DMS153 treated with DMSO at 0.1 percent for 48 hours (cell line): ENCODE results near the gene CELA2B.
"Not testable (repeated sequence)": the region's sequence is repeated elsewhere in the genome, so short reads cannot be mapped to it uniquely, and the experiment has no call there.

Experiments
- DNase-seq: peaks from one replicate; lab custom pipeline; 2025; ENCODE audit not compliant: unreplicated experiment; lab: John Stamatoyannopoulos, UW

CELA2B gene

DNA sequence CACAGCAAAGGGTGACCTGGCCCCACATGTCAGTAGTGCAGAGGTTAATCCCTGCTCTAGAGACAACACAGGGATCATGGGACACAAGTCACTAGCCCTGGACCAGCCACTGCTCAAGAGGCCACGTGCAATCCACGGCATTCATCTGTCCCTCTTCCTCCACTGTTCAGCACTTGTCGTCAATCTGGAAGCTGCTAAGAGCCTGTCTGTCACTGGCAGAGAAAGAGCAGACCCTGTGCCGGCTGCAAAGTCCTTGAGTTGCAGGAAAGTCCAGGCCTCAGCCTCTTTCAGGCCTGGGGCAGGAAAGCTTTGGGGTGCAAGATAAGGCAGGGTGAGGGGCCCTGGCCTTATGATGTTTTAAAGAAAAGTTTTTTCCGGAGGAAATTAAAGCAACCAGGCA lies 16.7 kb downstream of the CELA2B start:
- DNase-seq, result no peak

DNA sequence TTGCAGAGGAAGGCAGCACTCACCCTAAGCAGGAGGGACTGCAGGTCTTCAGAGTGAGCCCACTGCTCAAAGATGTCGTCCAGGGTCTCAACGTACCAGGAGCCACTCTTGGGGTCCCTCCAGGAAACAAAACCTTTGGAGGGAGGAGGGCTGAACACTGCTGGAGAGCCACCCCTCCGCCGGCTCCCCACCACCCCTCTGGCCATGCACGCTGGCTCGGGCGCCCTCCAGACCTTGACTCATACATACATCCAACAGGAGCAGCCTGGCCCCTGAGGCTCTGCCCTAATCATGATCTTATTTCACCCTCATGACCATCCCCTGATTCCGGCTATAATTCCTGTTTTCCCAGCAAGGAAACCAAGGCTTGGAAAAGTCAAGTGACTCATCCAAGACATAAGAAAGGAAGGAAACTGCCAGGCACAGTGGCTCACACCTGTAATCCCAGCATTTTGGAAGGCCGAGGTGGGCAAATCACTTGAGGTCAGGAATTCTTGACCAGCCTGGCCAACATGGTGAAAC lies 18.0 kb downstream of the CELA2B start:
- DNase-seq, result no peak

DNA sequence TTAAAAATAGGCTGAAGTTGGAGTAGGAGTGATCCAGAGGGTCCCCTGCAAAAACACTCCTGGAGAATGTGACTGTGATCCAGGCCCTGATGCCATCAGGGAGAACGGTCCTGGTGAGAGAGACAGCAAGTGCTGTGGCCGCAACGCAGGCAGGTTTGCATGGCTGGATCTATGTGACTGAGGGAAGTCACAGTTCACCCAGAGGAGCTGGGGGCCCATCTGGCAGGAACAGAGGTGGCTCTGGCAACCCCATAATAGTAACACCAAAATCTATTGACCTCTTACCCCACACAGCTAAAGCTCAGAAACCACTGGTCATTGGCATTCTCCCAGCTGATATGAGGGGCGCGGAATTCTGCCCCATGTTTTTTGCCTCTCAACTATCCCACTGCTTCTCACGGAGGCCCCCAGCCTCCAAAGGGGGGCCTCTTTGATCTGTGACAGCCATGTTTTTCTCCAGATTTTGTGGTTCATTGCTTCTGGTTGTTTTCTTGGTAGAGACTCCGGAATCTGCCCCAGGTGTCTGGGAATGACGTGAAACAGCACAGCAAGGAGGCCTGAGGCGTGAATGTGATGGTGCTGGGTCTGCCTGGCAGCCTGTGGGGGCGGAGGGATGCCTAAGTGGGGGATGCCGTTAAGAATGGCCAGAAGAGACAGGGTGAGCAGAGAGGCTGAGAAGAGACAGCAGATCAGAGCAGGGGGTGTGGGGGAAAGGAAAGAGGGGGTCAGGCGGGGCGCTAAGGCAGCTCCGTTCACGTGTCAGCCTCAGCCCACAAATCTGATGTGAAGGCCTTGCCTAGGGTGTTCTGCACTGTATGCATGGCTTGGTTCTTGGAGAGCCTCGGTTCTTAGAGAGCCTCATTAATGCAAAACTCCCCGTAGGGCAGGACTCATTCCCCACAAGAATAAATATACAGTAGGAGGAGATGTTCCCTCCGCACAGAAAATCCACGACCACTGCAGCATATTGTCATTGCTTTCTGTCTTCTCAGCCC lies 24.6 kb downstream of the CELA2B start:
- DNase-seq, result no peak

DNA sequence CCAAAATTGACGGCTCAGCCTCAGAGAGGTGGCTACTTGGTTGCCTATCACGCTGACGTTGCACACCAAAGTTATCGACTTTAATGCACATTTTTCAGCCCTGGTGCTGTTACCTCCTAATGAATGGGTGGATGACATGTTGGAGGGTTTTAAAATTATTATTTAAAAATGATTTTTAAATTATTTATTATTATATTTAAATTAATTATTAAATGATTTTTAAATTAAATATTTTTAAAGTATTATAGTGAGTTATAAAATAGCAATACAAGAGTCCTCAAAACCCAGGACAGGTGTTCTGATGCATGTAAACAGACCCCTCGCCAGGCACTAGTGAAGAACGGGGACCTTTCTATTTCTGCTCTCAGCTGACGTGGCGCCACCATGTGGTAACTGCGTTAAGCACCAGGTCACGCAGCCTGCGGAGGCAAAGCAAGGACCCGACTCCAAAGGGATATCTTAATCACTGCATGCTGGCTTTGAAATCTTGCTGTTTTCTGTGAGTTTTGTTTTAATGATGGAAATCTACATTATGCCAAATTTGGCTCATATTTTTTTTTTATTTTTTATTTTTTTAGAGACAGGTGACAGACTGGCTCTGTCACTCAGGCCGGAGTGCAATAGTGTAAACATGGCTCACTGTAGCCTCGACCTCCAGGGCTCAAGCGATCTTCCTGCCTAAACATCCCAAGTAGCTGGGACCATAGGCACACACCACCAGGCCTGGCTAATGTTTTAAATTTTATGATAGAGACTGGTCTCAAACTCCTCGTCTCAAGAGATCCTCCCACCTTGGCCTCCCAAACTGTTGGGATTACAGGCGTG lies 25.5 kb downstream of the CELA2B start:
- DNase-seq, result peak; percentile 36

DNA sequence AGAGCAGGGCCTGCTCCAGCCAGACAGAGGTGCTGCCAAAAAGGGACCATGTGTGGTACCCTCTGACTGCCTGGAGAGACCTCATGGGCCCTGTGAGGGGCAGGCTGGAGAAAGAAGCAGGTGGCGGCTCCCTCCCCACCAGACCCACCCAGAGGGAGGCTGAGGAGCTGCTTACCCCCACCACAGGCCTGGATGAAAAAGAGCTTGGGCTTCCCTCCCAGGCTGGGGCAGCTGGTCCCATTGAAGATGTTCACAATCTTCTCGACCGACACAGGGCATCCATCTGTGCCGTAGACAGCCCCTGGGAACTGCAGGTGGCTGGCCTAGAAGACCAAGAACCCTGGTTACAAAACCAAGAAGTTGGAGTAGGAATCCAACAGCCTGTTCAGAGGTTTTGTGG lies 28.5 kb downstream of the CELA2B start:
- DNase-seq, result no peak

DNA sequence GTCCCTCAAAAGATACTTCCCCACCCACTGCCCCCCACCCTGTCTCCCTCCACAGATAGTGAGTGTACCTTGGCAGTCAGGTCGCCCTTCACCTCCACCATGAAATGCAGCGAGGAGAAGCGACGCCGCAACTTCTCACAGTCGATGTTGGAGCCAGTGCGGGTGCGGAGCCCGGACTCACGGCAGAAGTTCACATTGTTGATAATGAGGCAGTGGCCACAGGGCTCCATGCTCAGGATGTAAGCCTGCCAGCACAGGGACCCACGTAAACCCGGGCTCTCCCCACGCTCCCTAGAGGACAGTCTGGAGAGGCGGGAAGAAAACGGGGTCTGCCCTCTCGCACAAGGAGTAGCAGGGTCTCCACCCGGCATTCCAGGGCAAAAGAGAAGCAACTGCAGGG lies 30.9 kb downstream of the CELA2B start:
- DNase-seq, result no peak

DNA sequence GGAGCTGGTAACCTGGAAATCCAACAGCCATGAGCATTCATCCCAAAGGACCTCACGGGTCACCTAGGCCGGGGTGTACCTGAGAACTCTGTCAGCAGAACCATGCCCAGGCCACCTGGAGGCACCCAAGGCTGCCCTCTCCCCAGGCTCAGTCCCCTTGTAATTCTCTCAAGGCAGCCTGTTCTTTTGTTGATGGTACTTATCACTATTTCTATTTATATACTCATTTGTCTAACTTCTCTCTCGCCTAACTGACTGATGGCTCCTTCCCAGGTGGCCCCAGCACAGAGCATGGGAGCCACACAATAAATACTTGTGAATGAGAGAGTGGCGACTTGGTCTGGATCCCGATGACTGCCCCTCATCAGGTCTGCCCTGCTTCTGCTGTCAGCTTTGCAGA lies 31.4 kb downstream of the CELA2B start:
- DNase-seq, result no peak

DNA sequence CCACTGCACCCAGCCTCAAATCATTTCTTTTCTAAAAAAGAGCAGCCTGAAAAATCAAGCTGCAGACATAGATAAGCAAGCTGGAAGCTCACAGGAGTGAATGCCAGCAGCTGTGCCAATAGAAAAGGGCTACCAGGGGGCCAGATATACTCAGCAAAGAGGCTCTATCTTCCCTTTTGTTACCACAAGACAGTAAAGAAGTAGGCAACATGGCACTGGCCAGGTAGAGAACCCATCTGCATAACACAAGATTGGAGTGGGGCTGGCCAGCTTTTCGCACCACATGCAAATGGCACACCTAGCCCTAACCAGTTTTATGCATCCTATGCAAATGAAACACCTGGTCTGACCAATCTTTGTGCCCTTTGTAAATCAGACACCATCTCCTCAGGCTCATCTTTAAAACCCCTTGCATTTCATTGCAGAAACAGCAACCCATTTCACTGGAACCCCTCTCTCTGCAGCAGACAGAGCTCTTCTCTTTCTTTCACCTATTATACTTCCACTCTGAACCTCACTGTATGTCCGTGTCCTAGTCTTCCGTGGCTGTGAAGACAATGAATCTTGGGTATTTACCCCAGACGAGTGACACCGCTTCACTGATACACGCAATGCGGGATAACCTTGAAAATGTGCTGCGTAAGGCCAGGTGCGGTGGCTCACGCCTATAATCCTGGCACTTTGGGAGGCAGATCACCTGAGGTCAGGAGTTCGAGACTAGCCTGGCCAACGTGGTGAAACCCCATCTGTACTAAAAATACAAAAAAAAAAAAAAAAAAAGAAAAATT lies 33.0 kb downstream of the CELA2B start:
- DNase-seq, result no peak

DNA sequence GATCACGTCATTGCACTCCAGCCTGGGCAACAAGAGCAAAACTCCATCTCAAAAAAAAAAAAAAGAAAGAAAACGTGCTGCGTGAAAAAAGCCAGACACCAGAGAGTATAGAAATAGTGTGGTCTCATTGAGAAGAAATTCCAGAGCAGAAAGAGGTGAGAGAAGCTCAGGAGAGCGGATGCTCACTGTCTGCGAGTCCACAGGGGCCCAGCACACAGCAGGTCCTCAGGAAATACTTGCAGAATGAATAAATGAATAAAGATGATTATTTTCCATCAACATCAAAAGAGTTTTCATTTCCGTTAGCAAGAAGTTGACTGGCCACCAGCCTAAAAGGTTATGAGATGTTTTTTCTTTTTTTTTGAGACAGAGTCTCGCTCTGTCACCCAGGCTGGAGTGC lies 33.7 kb downstream of the CELA2B start:
- DNase-seq, result no peak

DNA sequence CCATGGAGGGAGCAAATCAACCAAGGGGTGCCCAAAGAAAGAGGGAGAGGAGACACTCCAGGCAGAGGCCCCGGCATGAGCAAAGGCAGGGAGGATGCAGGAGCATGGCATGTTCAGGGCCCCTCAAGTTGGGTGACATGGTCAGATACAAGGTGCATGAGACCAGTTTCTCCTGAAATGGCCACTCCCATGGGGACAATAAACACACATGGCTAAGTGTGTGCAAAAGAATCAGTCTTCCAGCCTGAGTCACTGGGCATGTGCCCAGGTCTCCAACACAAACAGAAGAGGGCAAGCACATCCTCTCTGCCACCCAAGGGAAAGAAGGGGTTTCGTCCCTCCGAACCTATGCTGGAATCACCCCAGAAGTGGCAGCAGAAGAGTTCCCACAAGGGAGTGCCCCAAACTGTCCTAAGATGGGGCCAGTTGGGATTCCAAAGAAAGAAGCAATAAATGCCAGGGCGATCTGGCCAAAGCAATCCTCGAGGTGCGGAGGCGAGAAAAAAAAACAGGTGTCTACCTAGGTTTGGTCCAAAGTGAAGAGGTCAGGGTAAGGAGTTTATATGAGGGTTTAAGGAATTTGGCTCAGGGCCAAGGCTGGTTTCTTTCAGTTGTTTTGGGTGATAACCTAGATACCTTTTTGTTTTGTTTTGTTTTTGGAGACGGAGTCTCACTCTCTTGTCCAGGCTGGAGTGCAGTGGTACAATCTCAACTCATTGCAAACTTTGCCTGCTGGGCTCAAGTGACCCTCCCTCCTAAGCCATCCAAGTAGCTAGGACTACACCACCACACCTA lies 34.9 kb downstream of the CELA2B start:
- no peak for DNase-seq

DNA sequence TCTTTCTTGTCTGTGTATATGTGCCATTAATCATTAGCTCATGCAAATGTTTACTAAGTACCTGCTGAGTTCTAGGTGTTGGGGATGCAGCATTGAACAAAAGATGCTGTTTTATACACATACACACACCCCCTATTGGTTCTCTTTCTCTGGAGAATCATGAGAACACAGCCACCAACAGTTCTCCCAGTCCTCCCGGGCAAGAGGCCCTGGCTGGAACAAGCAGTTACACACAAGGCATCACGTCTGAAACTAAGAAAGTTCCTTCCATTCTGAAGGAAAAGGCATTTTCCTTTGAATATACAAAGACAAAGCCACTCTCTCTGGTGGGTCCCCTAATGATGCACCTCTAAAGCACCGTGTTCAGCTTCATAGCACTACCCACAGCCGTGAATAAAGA lies 37.3 kb downstream of the CELA2B start:
- no peak for DNase-seq

DNA sequence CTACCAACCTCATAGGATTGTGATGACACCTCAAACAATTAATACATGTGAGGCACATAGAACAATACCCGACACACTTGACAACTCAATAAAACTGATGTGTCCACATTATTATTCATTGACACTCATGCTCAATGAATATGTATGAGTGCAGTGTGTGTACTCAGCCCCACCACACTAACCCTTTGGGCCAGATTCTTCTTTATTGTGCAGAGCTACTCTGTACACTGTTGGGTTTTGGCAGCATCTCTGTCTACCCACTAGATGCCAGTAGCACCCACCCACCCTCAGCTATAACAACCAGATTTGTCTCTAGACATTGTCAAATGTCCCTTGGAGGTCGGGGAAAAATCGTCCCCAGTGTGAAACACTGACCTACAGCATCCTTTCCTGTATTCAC lies 38.0 kb downstream of the CELA2B start:
- DNase-seq, result no peak

DNA sequence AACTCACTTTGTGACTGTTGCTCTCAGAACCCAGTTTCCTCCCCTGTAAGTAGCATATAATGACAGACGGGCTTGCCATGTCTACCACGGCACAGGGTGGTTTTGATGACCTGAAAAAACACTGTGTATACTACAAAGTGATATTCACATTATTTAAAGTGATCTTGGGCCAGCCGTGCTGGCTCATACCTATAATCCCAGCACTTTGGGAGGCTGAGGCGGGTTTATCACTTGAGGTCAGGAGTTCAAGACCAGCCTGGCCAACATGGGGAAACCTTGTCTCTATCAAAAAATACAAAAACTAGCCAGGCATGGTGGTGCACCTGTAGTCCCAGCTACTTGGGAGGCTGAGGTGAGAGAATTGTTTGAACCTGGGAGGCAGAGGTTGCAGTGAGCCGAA lies 38.7 kb downstream of the CELA2B start:
- not testable (repeated sequence) for DNase-seq

DNA sequence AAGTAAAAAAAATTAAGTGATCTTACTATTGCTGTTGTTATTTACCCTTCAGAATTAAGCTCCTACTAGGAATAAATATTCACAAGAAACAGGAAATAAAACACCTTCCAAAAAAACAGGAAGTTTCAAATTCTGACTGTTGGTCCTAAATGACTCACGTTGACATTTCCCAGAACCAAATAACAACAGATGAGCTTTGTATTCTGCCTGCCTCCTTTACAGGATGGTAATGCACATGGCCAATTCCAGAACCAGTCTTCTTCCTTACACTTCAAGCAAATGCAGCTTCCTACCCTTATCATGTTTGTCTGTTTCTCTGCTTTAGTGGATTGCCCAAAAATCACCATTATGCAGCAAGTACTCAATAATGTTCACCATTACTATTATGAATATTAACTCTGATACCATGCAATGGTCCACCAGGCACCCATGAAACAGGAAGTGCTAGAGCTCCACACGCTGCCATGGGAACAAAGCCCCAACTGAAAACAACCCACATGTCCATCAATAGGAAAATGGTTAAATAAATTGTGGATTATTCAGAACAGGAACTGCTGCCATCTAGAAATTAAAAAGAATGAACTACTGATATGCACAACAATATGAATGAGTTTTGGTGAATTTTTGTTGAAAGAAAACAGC lies 39.2 kb downstream of the CELA2B start:
- no peak for DNase-seq

DNA sequence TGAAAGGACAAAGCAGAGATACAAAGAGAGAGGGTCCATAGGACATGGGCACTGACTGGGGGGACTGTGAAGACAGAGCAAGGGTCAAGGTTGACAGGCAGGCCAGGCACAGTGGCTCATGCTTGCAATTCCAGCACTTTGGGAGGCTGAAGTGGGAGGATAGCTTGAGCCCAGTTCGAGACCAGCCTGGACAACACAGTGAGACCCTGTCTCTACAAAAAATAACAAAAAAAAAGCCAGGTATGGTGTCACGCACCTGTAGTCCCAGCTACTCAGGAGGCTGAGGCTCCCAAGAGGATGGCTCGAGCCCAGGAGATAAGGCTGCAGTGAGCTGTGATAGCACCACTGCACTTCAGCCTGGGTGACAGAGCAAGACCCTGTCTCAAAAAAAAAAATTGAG lies 43.7 kb downstream of the CELA2B start:
- DNase-seq, result no peak

DNA sequence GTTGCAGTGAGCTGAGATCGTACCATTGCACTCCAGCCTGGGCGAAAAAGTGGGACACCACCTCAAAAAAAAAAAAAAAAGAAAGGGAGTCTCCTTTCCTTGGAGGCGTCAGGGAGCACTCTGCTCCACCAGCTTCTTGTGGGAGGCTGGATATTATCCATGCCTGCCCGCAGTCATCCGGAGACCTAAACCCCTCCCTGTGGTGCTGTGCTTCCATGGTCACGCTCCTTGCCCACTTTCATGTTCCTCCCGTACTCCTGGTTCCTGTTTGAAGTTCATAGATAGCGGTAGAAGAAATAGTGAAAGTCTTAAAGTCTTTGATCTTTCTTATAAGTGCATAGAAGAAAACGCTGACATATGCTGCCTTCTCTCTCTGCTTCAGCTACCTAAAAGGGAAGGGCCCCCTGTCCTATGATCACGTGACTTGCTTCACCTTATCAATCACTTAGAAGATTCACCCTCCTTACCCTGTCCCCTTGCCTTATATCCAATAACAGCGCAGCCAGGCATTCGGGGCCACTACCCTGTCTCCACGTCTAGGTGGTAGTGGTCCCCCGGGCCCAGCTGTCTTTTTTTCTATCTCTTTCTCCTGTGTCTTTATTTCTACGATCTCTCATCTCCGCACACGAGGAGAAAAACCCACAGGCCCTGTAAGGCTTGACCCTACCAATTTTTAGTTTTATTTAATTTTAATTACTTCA lies 45.5 kb downstream of the CELA2B start:
- not testable (repeated sequence) for DNase-seq

DNA sequence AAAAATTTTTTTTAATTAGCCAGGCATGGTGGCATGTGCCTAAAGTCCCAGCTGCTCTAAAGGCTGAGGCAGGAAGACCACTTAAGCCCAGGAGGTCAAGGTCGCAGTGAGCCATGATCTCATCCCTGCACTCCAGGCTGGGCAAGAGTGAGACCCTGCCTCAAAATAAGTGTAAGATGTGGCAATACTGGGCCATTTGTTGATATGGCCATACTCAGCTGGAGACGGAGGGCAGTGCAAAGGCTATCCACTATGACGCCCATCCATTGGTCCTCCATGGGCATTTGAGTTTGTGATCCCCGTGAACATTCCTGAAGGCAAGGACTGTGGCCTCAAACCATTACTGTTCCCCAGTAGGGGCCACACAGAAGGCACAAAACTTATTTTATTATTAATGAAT lies 46.6 kb downstream of the CELA2B start:
- no peak for DNase-seq

DNA sequence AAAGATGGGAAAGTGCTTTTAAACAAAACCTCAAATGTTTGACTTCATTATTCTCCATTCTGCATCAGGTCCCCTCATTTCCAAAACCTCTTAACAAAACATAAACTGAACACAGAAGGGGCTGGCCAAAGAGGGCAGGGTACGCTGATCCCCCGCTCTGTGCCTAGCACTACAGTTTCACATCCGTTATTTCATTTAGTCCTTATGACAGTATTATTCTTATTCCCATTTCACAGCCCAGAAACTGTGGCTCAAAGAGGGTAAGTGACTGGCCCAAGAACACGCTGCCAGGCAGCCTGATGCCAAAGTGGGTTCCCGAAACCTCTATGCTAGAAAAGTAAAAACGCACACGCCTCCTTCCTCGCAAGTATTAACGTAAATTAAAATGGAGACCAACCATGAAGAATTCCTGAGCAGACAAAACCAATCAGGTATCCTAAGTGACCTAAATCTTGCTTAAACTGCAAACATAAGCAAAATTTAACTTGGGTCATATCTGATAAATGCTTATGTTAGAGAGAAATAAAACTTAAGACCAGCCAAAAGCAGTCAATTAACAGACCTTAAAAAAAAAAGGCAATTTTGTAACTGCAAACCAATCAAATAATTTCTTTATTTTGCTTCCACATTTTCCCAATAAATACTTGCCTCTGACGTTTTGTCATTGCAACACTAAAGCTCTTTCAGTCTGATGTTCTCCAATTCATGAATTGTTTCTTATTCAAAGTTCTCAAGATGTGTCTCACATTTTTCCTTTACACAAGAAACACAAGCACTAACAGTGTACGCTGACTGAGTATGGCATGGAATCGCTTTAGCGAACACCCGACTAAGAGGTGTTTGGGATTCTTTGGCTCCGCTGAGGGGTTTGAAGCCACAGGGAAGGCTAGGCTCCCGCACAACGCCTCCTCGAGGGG lies 47.5 kb downstream of the CELA2B start:
- peak; percentile 30 for DNase-seq
